Endothelial cell of umbilical vein (primary cell): ENCODE results near the gene ERG. TPM values are rescaled to one million over a fixed set of nuclear protein-coding genes. Genes with fewer than 3 reads are reported as not detected.

ENCODE experiments used
- BruUV-seq: library from RNA; stranded (reverse); fragments of 400-500 nt; replicated peaks from 2 replicates; lab custom pipeline; 2021; lab: Mats Ljungman, UMichigan
- CTCF ChIA-PET: fragments of 300-600, 350-600 bp; sonication (Branson Sonifier 250); formaldehyde crosslinking; loops from one replicate; lab custom pipeline; 2021; ENCODE audit warnings: antibody characterized with exemption, inconsistent platforms; lab: Charles Lee
- POLR2A ChIA-PET: fragments of 300-600, 350-600 bp; sonication (Branson Sonifier 250); formaldehyde crosslinking; loops from one replicate; lab custom pipeline; 2021; ENCODE audit warnings: antibody characterized with exemption, inconsistent platforms; lab: Charles Lee
- DNase-seq: peaks from one replicate; pipeline ENCODE4 v3.0.0-alpha.2; 2011; ENCODE audit warnings: low read depth, low spot score
- FAIRE-seq: peaks from 2 replicates; lab custom pipeline; 2011; peaks lifted over from hg19 to GRCh38; lab: Jason Lieb, UNC
- H2AFZ ChIP-seq: 2 replicates; pipeline ENCODE4 v1.6.0; 2012; ENCODE audit warnings: low read depth, low read length, control low read depth, inconsistent platforms
- H3K27ac ChIP-seq: 2 replicates; pipeline ENCODE4 v1.5.1; 2011; ENCODE audit warnings: low read depth, mild to moderate bottlenecking, control low read depth, low read length, moderate library complexity; ENCODE audit not compliant: insufficient read depth
- H3K27me3 ChIP-seq, 2 experiments: 2 replicates each; pipeline versions ENCODE4 v1.6.0 to v1.6.1; 2011; ENCODE audit warnings: low read length in 2 of 2, mixed read lengths in 1 of 2; ENCODE audit not compliant: control insufficient read depth in 2 of 2, insufficient read depth in 2 of 2
- H3K36me3 ChIP-seq, 2 experiments: 2 replicates in 1 of 2; 3 replicates in 1 of 2; pipeline ENCODE4 v1.5.1; 2011; ENCODE audit warnings: low read length in 2 of 2, mild to moderate bottlenecking in 1 of 2, moderate library complexity in 1 of 2; ENCODE audit not compliant: control insufficient read depth in 2 of 2, insufficient read depth in 2 of 2; ENCODE audit errors: extremely low read depth in 1 of 2
- H3K4me1 ChIP-seq: 3 replicates; pipeline ENCODE4 v1.5.1; 2011; ENCODE audit warnings: mild to moderate bottlenecking, low read length; ENCODE audit not compliant: control insufficient read depth, insufficient read depth; ENCODE audit errors: extremely low read depth
- H3K4me2 ChIP-seq: 2 replicates; pipeline ENCODE4 v1.6.1; 2011; ENCODE audit warnings: low read length, control low read depth, mixed read lengths; ENCODE audit not compliant: insufficient read depth
- H3K4me3 ChIP-seq, 3 experiments: fragments of 200-600 bp in 1 of 3; sonication (generic), shearing (Covaris generic) in 1 of 3; replicated peaks in 1 of 3; 2 replicates each; pipeline ENCODE4 v1.5.1; 2011 to 2016; ENCODE audit warnings: control low read depth in 3 of 3, low read length in 3 of 3, mild to moderate bottlenecking in 2 of 3, inconsistent platforms in 1 of 3, low read depth in 1 of 3, moderate library complexity in 1 of 3; ENCODE audit not compliant: insufficient read depth in 1 of 3
- H3K79me2 ChIP-seq: 2 replicates; pipeline ENCODE4 v1.6.0; 2012; ENCODE audit warnings: low read length, inconsistent platforms; ENCODE audit not compliant: control insufficient read depth, insufficient read depth
- H3K9ac ChIP-seq: replicated peaks from 2 replicates; pipeline ENCODE3; 2011; ENCODE audit warnings: low read length, control low read depth; ENCODE audit not compliant: insufficient read depth; ENCODE audit errors: extremely low read depth
- H3K9me1 ChIP-seq: replicated peaks from 3 replicates; pipeline ENCODE4 v1.6.0; 2011; ENCODE audit warnings: mild to moderate bottlenecking, low read length; ENCODE audit not compliant: control insufficient read depth, insufficient read depth; ENCODE audit errors: extremely low read depth
- H3K9me3 ChIP-seq: replicated peaks from 2 replicates; pipeline ENCODE4 v1.5.1; 2012; ENCODE audit warnings: low read length, inconsistent platforms; ENCODE audit not compliant: control insufficient read depth, insufficient read depth
- H4K20me1 ChIP-seq: replicated peaks from 2 replicates; pipeline ENCODE3; 2011; ENCODE audit warnings: mild to moderate bottlenecking, low read length; ENCODE audit not compliant: control insufficient read depth, insufficient read depth; ENCODE audit errors: extremely low read depth
- EZH2 ChIP-seq: IDR thresholded peaks from 2 replicates; pipeline ENCODE4 v1.6.1; 2012; ENCODE audit warnings: borderline replicate concordance, low read depth, mild to moderate bottlenecking, moderate library complexity, low read length, inconsistent platforms; ENCODE audit not compliant: severe bottlenecking
- FOS ChIP-seq: IDR thresholded peaks from 2 replicates; pipeline ENCODE4 v1.6.1; 2011; ENCODE audit warnings: mild to moderate bottlenecking, low read length, moderate library complexity, borderline replicate concordance; ENCODE audit not compliant: insufficient read depth
- GATA2 ChIP-seq: IDR thresholded peaks from 2 replicates; pipeline ENCODE4 v1.7.0; 2011; ENCODE audit warnings: low read depth, mild to moderate bottlenecking, moderate library complexity, mixed read lengths, low read length; ENCODE audit not compliant: insufficient read length, insufficient read depth
- JUN ChIP-seq: IDR thresholded peaks from 2 replicates; pipeline ENCODE4 v1.6.1; 2011; ENCODE audit warnings: borderline replicate concordance, low read depth; ENCODE audit not compliant: insufficient read length, insufficient read depth
- MYC ChIP-seq: IDR thresholded peaks from one replicate; pipeline ENCODE4 v1.6.1; 2011; ENCODE audit warnings: mild to moderate bottlenecking, low read depth, low read length
- POLR2A ChIP-seq: IDR thresholded peaks from 2 replicates; pipeline ENCODE4 v1.6.1; 2012; ENCODE audit warnings: low read depth, mild to moderate bottlenecking, control low read depth, low read length
- POLR2AphosphoS5 ChIP-seq: IDR thresholded peaks from 2 replicates; pipeline ENCODE4 v1.6.1; 2012; ENCODE audit warnings: low read depth, mild to moderate bottlenecking, control low read depth, low read length, moderate library complexity; ENCODE audit not compliant: insufficient read depth
- dilution Hi-C: fragments of 300-500 bp; cut with MboI; formaldehyde crosslinking; loops from one replicate; pipeline ENCODE4 v1.15.0; 2019; ENCODE audit warnings: low sequenced_read_pairs; ENCODE audit not compliant: extremely low pct_ligation_motif_present
- intact Hi-C: fragments of 100-400 bp; cut with micrococcal nuclease; formaldehyde crosslinking; loops from one replicate; pipeline ENCODE4 v1.10.0; 2022
- polyA plus RNA-seq, 4 experiments: library from polyadenylated mRNA; depleted of rRNA in 3 of 4; stranded (reverse) in 3 of 4; unstranded in 1 of 4; fragments of >200 nt; gene quantifications; 2 replicates each; pipeline versions ENCODE4 v1.2.1 to v1.2.3, GENCODE V29; 2011 to 2012; ENCODE audit warnings: missing spikeins in 1 of 4
- total RNA-seq: library from RNA; stranded (reverse); gene quantifications from 2 replicates; pipeline ENCODE4 v1.2.3, GENCODE V29; 2021
- TF ChIP-seq, protein P1 (sequence below): IDR thresholded peaks from 2 replicates; pipeline ENCODE4 v1.6.1; 2011; ENCODE audit not compliant: insufficient read depth, insufficient read length
- TF ChIP-seq, protein P2 (sequence below), 2 donors: IDR thresholded peaks; 1 replicate in 1 of 2; 2 replicates in 1 of 2; pipeline ENCODE4 v1.5.1; 2011; ENCODE audit warnings: low read length in 2 of 2, mild to moderate bottlenecking in 2 of 2, moderate library complexity in 2 of 2, control low read depth in 1 of 2, inconsistent platforms in 1 of 2, low read depth in 1 of 2; ENCODE audit not compliant: insufficient read depth in 1 of 2; ENCODE audit errors: extremely low read depth in 1 of 2

ERG gene
- total and polyA plus RNA-seq, 2 donors (not counting 3 experiments of a cell fraction or from before 2014, with no cell fraction given): 173 to 210 TPM

DNA sequence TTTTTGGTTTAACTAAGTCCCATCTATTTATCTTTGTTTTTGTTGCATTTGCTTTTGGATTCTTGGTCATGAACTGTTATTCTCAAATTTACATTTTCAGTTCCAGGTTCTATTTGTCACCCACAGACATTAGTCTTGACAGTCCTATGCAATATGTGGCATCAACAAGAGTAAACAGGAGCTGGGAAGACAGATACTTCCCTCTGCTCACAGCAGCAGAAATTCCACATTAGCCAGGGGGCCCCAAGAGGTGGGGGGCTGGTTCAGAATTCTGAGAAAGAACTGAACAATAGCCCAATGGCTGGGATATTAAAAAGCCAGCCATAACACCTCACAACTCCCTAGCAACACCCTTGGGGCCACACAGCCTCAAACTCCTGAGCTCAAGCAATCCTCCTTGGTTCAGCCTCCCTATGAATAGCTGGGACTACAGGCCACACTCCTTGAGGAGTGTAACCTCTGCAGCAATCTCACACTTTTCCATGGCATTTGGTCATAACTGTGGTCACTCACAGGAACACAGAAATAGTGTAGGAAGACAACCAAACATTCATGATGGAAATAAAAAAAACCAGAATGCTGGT lies 67.8 kb downstream of the ERG start:
- no TSS peak for BruUV-seq
- no peaks in the 10 kb centered on the region for H3K27me3 ChIP-seq
- dilution Hi-C loops: no loop called here
- DNase-seq (no peak), FAIRE-seq (no peak)
- H3K9me1 ChIP-seq: no peaks in the 10 kb centered on the region
- H4K20me1 ChIP-seq: peaks cover 6% of the 10 kb centered on the region
- H3K4me1 ChIP-seq: peaks cover 2% of the 10 kb centered on the region
- peaks cover 87% of the 10 kb centered on the region for H3K79me2 ChIP-seq
- CTCF ChIA-PET: interaction anchor here (0.8 to 1.2 kb wide), 2 partner anchors 10 to 64 kb away, joined by 3 read pairs; no protein-coding TSS in a partner anchor
- H3K36me3 ChIP-seq: peaks cover 19 to 24% of the 10 kb centered on the region in 2 experiments
- H2AFZ ChIP-seq: no peak overlapping the region
- H3K4me3 ChIP-seq: no peak overlapping the region
- TF ChIP-seq, protein P1, sequence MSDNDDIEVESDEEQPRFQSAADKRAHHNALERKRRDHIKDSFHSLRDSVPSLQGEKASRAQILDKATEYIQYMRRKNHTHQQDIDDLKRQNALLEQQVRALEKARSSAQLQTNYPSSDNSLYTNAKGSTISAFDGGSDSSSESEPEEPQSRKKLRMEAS: no peak
- no peak for TF ChIP-seq POLR2A
- TF ChIP-seq GATA2: no peak
- TF ChIP-seq, protein P2, sequence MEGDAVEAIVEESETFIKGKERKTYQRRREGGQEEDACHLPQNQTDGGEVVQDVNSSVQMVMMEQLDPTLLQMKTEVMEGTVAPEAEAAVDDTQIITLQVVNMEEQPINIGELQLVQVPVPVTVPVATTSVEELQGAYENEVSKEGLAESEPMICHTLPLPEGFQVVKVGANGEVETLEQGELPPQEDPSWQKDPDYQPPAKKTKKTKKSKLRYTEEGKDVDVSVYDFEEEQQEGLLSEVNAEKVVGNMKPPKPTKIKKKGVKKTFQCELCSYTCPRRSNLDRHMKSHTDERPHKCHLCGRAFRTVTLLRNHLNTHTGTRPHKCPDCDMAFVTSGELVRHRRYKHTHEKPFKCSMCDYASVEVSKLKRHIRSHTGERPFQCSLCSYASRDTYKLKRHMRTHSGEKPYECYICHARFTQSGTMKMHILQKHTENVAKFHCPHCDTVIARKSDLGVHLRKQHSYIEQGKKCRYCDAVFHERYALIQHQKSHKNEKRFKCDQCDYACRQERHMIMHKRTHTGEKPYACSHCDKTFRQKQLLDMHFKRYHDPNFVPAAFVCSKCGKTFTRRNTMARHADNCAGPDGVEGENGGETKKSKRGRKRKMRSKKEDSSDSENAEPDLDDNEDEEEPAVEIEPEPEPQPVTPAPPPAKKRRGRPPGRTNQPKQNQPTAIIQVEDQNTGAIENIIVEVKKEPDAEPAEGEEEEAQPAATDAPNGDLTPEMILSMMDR (IDR thresholded peaks at IDR 0.05; ENCODE audit: extremely low read depth in 1 of 2, insufficient read depth in 1 of 2, low read depth in 1 of 2, low read length in 2 of 2): no peak
- no peak for TF ChIP-seq POLR2AphosphoS5
- TF ChIP-seq FOS: no peak
- TF ChIP-seq EZH2: no peak
- TF ChIP-seq MYC: no peak
- no peak for TF ChIP-seq JUN
- no peak overlapping the region for H3K27ac ChIP-seq
- intact Hi-C loops: no loop called here
- H3K9me3 ChIP-seq: no peaks in the 10 kb centered on the region
- H3K9ac ChIP-seq: no peak overlapping the region
- POLR2A ChIA-PET: interaction anchor here (1.0 kb wide), 1 partner anchor 10 kb away, joined by 3 read pairs; no protein-coding TSS in a partner anchor
- no peak overlapping the region for H3K4me2 ChIP-seq
